NCI-H2081 treated with DMSO at 0.1 percent for 48 hours (cell line): ENCODE results near the gene DLG2.

ENCODE experiments used
- DNase-seq: peaks from one replicate; lab custom pipeline; 2025; lab: John Stamatoyannopoulos, UW

Gene DLG2

GRCh38 chr11:83572581-83573496, 2054.3 kb downstream of the DLG2 start:
- DNase-seq, result no peak

GRCh38 chr11:83571302-83571701, 2055.8 kb downstream of the DLG2 start:
- no peak for DNase-seq

GRCh38 chr11:83569134-83569805, 2057.9 kb downstream of the DLG2 start:
- no peak for DNase-seq

- DNase-seq, result no peak
Observed at GRCh38 chr11:83568516-83568915, 2058.6 kb downstream of the DLG2 start.

GRCh38 chr11:83566950-83567349, 2060.2 kb downstream of the DLG2 start:
- no peak for DNase-seq

GRCh38 chr11:83564870-83565269, 2062.3 kb downstream of the DLG2 start:
- DNase-seq, result no peak

- no peak for DNase-seq
Observed at GRCh38 chr11:83558281-83558680, 2068.9 kb downstream of the DLG2 start.

GRCh38 chr11:83557653-83558052, 2069.5 kb downstream of the DLG2 start:
- DNase-seq, result no peak

- DNase-seq, result no peak
Observed at GRCh38 chr11:83554876-83555275, 2072.3 kb downstream of the DLG2 start.

GRCh38 chr11:83549984-83550667, 2077.0 kb downstream of the DLG2 start:
- DNase-seq, result no peak

- no peak for DNase-seq
Observed at GRCh38 chr11:83546368-83546767, 2080.8 kb downstream of the DLG2 start.

- no peak for DNase-seq
Observed at GRCh38 chr11:83545494-83546260, 2081.5 kb downstream of the DLG2 start.

GRCh38 chr11:83544846-83545245, 2082.3 kb downstream of the DLG2 start:
- DNase-seq, result no peak

GRCh38 chr11:83543706-83544439, 2083.3 kb downstream of the DLG2 start:
- DNase-seq, result no peak

- no peak for DNase-seq
Observed at GRCh38 chr11:83542861-83543260, 2084.3 kb downstream of the DLG2 start.

- no peak for DNase-seq
Observed at GRCh38 chr11:83540728-83541127, 2086.4 kb downstream of the DLG2 start.

- DNase-seq, result no peak
Observed at GRCh38 chr11:83540112-83540675, 2086.9 kb downstream of the DLG2 start.

GRCh38 chr11:83538286-83538685, 2088.9 kb downstream of the DLG2 start:
- no peak for DNase-seq

- no peak for DNase-seq
Observed at GRCh38 chr11:83537131-83537610, 2090.0 kb downstream of the DLG2 start.

- DNase-seq, result no peak
Observed at GRCh38 chr11:83533166-83533565, 2094.0 kb downstream of the DLG2 start.

- DNase-seq, result no peak
Observed at GRCh38 chr11:83528877-83529276, 2098.3 kb downstream of the DLG2 start.
